Motor neuron (in vitro differentiated cells): ENCODE results near the gene DEF6. TPM values are rescaled to one million over a fixed set of nuclear protein-coding genes. Genes with fewer than 3 reads are reported as not detected.

Experiments used
- ATAC-seq, 8 experiments: fragments of 200-7000 bp; cut with Tn5 transposase; replicated peaks in 6 of 8; 2 replicates each; pipeline ENCODE4 v1.8.0; 2021; ENCODE audit warnings: mild to moderate bottlenecking in 8 of 8, moderate library complexity in 8 of 8
- H3K27ac ChIP-seq, 2 donors: fragments of 250-450 bp; sonication (Bioruptor Pico); 2 replicates each; pipeline ENCODE4 v1.9.0; 2021; ENCODE audit warnings: antibody characterized with exemption in 2 of 2, mild to moderate bottlenecking in 2 of 2, moderate library complexity in 1 of 2
- H3K4me1 ChIP-seq, 2 donors: fragments of 250-450 bp; sonication (Bioruptor Pico); replicated peaks in 1 of 2; 2 replicates each; pipeline ENCODE4 v1.6.1; 2021; ENCODE audit warnings: antibody characterized with exemption in 2 of 2, mild to moderate bottlenecking in 2 of 2, moderate library complexity in 1 of 2
- H3K4me3 ChIP-seq, 5 donors: fragments of 250-450 bp; sonication (Bioruptor Pico); 2 replicates each; pipeline ENCODE4 v1.9.0; 2021; ENCODE audit warnings: antibody characterized with exemption in 5 of 5, mild to moderate bottlenecking in 5 of 5, moderate library complexity in 4 of 5
- WGBS, 10 experiments: fragments of 450-650 bp; shearing (Covaris generic); methylation state at CpG; one replicate each; pipeline ENCODE4 v1.0.0; 2022; 5-methylcytosine and 5-hydroxymethylcytosine counted together
- in situ Hi-C, 9 experiments: fragments of 400-800 bp; cut with MboI; loops; one replicate each; pipeline ENCODE4 v1.15.0; 2021; ENCODE audit warnings: low sequenced_read_pairs in 9 of 9, low pct_unique_long_range_greater_than_20kb in 2 of 9; ENCODE audit not compliant: unreplicated experiment in 9 of 9
- total RNA-seq, 8 experiments: library from RNA; unstranded; fragments of 300-600 nt; gene quantifications; 2 replicates each; pipeline versions ENCODE4 v1.2.3 to v1.2.4, GENCODE V29; 2022

The DEF6 gene
- total RNA-seq, 8 experiments from 2014 or later: 0.50 to 4.5 (median 0.84) TPM

DNA sequence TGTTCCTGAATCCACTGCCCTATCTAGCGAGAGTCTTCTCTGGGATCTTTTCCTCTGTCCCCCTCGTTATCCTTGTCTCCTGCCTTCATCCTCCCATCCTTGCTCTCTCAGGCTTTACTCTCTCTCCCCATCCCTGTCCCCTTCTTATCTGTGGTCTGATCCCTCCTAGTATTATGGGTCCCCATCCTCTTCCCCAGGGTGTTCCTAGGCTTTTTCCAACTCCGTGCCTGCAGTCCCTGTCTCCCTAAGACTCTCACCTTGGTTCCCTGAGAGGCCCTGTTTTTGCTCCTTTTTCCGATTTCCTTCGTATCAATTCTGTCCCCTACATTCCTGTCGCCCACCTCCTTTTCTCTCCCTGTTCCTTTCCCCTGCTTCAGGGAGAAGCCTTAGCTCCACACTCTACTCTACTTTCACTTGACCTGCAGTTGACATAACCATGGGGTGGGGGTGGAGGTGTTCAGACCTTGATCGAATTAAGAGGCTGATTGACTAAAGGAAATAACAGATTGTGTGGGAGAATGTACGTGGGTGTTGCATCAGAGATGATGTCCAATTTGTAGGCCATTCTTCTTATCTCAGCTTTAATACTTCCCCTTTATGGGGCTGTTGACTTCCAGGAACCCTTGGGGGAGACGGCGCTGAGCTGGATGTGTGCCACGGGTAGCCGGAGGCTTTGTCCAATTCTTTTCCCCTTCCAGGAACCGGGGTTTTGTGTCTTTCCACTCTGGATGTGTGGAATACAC is 45.6 kb downstream of the DEF6 start:
- WGBS, 10 experiments: 0 to 42% (median 20%) methylated on average over 2 to 11 of the region's 13 CpGs
- Histone ChIP-seq H3K4me3 (peak overlapping the region; percentile 45 to 97 (median 69)), H3K4me1 (peaks cover 6 to 9% of the 10 kb centered on the region in 2 donors), H3K27ac (no peak overlapping the region)
- in situ Hi-C loops: loop anchor here in 4 of 9 experiments (10.0 to 25.0 kb wide), 3 partner anchors 94 to 394 kb away; partner anchors contain the start of gene ARMC12 (in 1 of the 4)
- peak in 2 of 8 experiments; percentile 3 to 4 for ATAC-seq

GRCh38 chr6:35343835-35344550 is 46.4 kb downstream of the DEF6 start:
- no peak overlapping the region for H3K27ac ChIP-seq
- no peak for ATAC-seq
- WGBS, 10 experiments: 48 to 100% (median 80%) methylated on average over 1 to 6 of the region's 6 CpGs; no CpG with 5 or more reads in 1 of the 10 experiments
- in situ Hi-C loops: loop anchor here in 4 of 9 experiments (10.0 to 25.0 kb wide), 3 partner anchors 93 to 393 kb away; partner anchors contain the start of gene ARMC12 (in 1 of the 4)
- H3K4me3 ChIP-seq: peak overlapping the region in 2 of 5 donors; percentile 92 to 97
- H3K4me1 ChIP-seq: peaks cover 6 to 9% of the 10 kb centered on the region in 2 donors

- H3K4me1 ChIP-seq: no peaks in the 10 kb centered on the region
- WGBS, 10 experiments: 80 to 100% (median 94%) methylated on average over 2 to 4 of the region's 4 CpGs; no CpG with 5 or more reads in 1 of the 10 experiments
- no peak for ATAC-seq
Observed at GRCh38 chr6:35351422-35351821, 53.8 kb downstream of the DEF6 start.

DNA sequence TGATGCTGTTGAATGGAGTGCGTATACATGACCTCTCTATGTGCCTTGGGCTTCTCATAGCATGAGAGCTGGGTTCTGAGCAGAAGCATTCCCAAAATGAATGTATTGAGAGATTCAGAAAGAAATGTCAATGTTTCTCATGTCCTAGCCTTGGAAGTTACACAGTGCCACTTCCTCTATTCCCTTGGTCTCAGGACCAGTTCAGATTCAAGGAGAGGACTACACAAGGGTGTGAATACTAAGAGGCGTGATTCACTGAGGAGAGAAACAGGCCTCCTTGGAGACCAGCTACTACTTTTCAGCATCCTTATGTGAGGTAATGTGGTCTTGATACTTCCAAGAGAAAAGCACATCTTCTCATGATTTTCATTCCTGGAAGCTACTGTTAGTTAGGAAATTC is 55.1 kb downstream of the DEF6 start:
- Histone ChIP-seq H3K27ac (no peak overlapping the region), H3K4me3 (no peak overlapping the region), H3K4me1 (no peaks in the 10 kb centered on the region)
- in situ Hi-C loops: no loop called here
- ATAC-seq: no peak
- WGBS, 10 experiments: 67 to 100% (median 100%) methylated on average over 1 to 2 of the region's 2 CpGs; no CpG with 5 or more reads in 1 of the 10 experiments

More at GRCh38 chr6:35351422-35351821, 53.8 kb downstream of the DEF6 start:
- no peak overlapping the region for H3K4me3 ChIP-seq
- in situ Hi-C loops: no loop called here
- H3K27ac ChIP-seq: no peak overlapping the region

DNA sequence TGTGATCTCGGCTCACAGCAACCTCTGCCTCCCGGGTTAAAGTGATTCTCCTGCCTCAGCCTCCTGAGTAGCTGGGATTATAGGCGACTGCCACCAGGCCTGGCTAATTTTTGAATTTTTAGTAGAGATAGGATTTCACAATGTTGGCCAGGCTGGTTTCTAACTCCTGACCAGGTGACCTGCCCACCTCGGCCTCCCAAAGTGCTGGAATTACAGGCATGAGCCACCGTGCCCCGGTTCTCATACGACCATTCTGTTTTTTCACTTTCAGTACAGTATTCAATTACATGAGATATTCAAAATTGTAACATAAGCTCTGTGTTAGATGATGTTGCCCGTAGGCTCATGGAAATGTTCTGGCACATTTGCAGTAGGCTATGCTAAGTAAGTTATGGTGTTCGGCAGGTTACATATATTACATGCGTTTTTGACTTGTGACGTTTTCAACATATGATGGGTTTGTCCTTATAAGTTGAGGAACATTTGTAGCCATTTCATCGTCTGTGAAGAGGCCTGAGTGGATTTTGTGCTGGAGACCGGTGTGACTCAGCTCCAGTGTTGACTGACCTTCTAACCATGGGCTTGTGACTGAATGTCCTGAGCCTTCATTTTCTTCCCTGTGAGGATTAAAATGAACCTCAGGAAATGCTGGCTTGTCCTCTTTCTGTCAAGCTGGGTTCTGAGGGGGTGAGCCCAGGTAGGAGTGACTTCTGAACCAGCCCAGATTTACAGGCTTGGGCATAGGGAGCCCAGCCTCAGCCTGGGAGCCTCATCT is 56.9 kb downstream of the DEF6 start:
- in situ Hi-C loops: no loop called here
- peak in 2 of 8 experiments; percentile 8 to 67 for ATAC-seq
- 87 to 99% (median 90%) methylated on average over 5 to 10 of the region's 13 CpGs; no CpG with 5 or more reads in 3 of the 10 experiments for WGBS, 10 experiments
- Histone ChIP-seq H3K4me3 (no peak overlapping the region), H3K4me1 (no peaks in the 10 kb centered on the region), H3K27ac (no peak overlapping the region)

GRCh38 chr6:35356391-35356790 is 58.8 kb downstream of the DEF6 start:
- in situ Hi-C loops: no loop called here
- H3K27ac ChIP-seq: no peak overlapping the region
- no peak for ATAC-seq
- no peaks in the 10 kb centered on the region for H3K4me1 ChIP-seq
- 100% methylated on average over 1 of the region's 1 CpG; no CpG with 5 or more reads in 8 of the 10 experiments for WGBS, 10 experiments
- no peak overlapping the region for H3K4me3 ChIP-seq

GRCh38 chr6:35357677-35358076 is 60.1 kb downstream of the DEF6 start:
- 68 to 100% (median 80%) methylated on average over 2 to 4 of the region's 4 CpGs; no CpG with 5 or more reads in 3 of the 10 experiments for WGBS, 10 experiments
- no peak for ATAC-seq
- H3K27ac ChIP-seq: no peak overlapping the region

DNA sequence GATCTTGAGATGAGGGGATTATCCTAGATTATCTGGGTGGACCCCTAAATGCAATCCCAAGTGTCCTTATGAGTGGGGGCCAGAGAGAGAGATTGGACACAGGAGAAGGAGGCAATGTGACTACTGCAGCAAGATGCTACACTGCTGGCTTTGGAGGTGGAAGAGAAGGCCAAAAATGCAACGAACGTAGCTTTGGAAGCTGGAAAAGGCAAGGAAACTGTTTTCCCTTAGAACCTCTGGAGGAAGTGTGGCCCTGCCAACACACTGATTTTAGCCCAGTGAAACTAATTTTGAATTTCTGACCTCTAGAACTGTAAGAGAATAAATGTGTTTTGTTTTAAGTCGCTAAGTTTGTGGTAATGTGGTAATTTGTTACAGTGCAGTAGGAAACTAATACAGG is 60.5 kb downstream of the DEF6 start:
- H3K27ac ChIP-seq: no peak overlapping the region
- ATAC-seq: no peak
- no peak overlapping the region for H3K4me3 ChIP-seq
- in situ Hi-C loops: no loop called here
- 0 to 100% (median 91%) methylated on average over 1 to 3 of the region's 3 CpGs; no CpG with 5 or more reads in 1 of the 10 experiments for WGBS, 10 experiments
- H3K4me1 ChIP-seq: no peaks in the 10 kb centered on the region

More at GRCh38 chr6:35357677-35358076, 60.1 kb downstream of the DEF6 start:
- Histone ChIP-seq H3K4me3 (no peak overlapping the region), H3K4me1 (no peaks in the 10 kb centered on the region)
- in situ Hi-C loops: no loop called here

DNA sequence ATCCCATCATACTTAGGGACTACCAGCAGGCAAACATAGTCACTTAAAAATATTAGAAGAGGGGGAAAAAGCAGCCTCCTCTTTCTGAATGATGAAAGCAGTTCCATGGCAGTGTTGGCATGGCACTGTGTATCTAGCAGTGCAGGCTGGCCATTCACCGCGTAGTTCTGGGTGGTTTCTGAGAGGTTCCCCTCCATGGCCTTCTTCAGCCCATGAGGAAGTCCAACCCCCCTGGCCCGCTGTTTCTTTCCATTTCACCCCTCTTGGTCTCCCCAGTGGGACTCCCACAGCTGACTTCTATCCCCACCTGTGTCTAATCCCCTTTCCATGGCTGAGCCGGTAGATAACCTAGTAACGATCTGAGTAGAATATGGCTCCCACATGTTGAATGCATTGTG is 61.7 kb downstream of the DEF6 start:
- 86 to 100% (median 94%) methylated on average over 2 to 4 of the region's 5 CpGs; no CpG with 5 or more reads in 5 of the 10 experiments for WGBS, 10 experiments
- Histone ChIP-seq H3K4me1 (no peaks in the 10 kb centered on the region), H3K4me3 (no peak overlapping the region), H3K27ac (no peak overlapping the region)
- ATAC-seq: no peak
- in situ Hi-C loops: no loop called here

DNA sequence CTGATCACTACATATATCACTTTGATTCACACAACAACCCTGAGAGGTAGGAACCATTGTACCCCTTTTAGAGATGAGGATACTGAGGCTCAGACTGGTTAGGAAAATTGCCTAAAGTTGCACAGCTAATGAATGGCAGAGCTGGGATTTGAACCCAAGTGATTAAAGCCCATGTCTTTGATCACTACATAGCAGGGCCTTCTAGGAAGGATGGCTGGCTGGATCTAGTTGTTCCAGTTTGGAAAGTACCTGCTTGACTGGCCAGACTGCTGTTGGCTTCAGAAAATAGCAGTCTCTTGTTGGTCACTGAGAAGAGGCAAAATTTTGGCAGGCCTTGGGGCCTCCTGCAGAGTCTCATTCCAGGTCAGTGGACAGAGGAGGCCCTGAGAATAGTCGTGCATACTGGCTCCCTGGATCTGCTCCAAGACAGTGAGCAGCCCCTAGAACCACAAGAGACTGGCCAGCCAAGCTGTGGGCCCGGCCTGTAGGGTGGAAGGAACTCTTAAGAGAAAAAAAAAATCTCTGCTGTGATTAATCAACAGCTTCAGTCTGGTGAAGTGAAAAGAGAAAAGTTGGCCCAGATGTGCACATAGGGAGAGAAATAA is 62.2 kb downstream of the DEF6 start:
- Histone ChIP-seq H3K27ac (no peak overlapping the region), H3K4me1 (no peaks in the 10 kb centered on the region), H3K4me3 (no peak overlapping the region)
- peak in 3 of 8 experiments; percentile 9 to 66 (median 21) for ATAC-seq
- WGBS, 10 experiments: 0 to 60% (median 13%) methylated on average over 1 to 2 of the region's 2 CpGs; no CpG with 5 or more reads in 4 of the 10 experiments
- in situ Hi-C loops: no loop called here

- no peak overlapping the region for H3K27ac ChIP-seq
- WGBS, 10 experiments: 20 to 100% (median 73%) methylated on average over 1 to 3 of the region's 8 CpGs; no CpG with 5 or more reads in 2 of the 10 experiments
- H3K4me3 ChIP-seq: no peak overlapping the region
- in situ Hi-C loops: no loop called here
- ATAC-seq: no peak
- no peaks in the 10 kb centered on the region for H3K4me1 ChIP-seq
Observed at GRCh38 chr6:35360349-35361138, 62.9 kb downstream of the DEF6 start.

DNA sequence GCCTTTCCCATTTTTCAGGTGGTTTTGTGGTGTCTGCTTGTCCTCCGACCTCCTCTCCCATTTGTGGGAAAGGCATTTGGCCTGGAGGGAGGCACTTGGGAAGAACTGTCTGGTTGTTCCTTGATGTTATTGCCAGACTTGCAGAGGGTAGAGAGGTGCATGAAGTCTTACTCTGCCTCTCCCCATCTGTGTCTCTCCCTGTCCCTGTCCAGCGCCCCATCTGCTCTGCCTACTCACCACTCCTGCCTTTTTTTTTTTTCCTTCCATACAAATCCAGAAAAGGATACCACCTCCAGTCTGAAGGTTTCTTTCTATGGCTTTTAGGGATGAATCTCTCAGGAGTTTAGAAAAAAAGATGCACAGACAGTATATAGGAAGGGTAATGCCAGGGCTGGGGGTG is 64.6 kb downstream of the DEF6 start:
- Histone ChIP-seq H3K4me3 (no peak overlapping the region), H3K27ac (no peak overlapping the region), H3K4me1 (no peaks in the 10 kb centered on the region)
- 83 to 100% (median 92%) methylated on average over 1 to 2 of the region's 2 CpGs; no CpG with 5 or more reads in 2 of the 10 experiments for WGBS, 10 experiments
- ATAC-seq: no peak
- in situ Hi-C loops: no loop called here
